Glutamatergic neuron (in vitro differentiated cells): ENCODE measurements around the gene CADM1. TPM values are rescaled to one million over a fixed set of nuclear protein-coding genes. Genes with fewer than 3 reads are reported as not detected.
A peak's percentile ranks its signal among the peaks of the same experiment; 100 is the strongest.

Experiments used
- DNase-seq: peaks from one replicate; pipeline ENCODE4 v3.0.0; 2022
- H3K27ac Mint-ChIP-seq: one replicate; pipeline ENCODE4 v1.8.0; 2020; ENCODE audit warnings: mild to moderate bottlenecking, mixed read lengths, inconsistent platforms; ENCODE audit not compliant: unreplicated experiment
- H3K27me3 Mint-ChIP-seq: one replicate; pipeline ENCODE4 v1.8.0; 2020; ENCODE audit warnings: mild to moderate bottlenecking, moderate library complexity, mixed read lengths, inconsistent platforms; ENCODE audit not compliant: unreplicated experiment
- H3K36me3 Mint-ChIP-seq: one replicate; pipeline ENCODE4 v1.8.0; 2020; ENCODE audit warnings: mild to moderate bottlenecking, mixed read lengths, inconsistent platforms; ENCODE audit not compliant: unreplicated experiment
- H3K4me1 Mint-ChIP-seq: one replicate; pipeline ENCODE4 v1.8.0; 2020; ENCODE audit warnings: mild to moderate bottlenecking, low read depth, mixed read lengths, inconsistent platforms; ENCODE audit not compliant: unreplicated experiment
- H3K4me3 Mint-ChIP-seq: one replicate; pipeline ENCODE4 v1.8.0; 2020; ENCODE audit warnings: mild to moderate bottlenecking, mixed read lengths, inconsistent platforms; ENCODE audit not compliant: unreplicated experiment
- H3K9me3 Mint-ChIP-seq: one replicate; pipeline ENCODE4 v1.8.0; 2020; ENCODE audit warnings: mild to moderate bottlenecking, moderate library complexity, mixed read lengths, inconsistent platforms; ENCODE audit not compliant: unreplicated experiment
- CTCF ChIP-seq: fragments of 200-600 bp; sonication (generic); IDR thresholded peaks from one replicate; pipeline ENCODE4 v1.5.0; 2021; ENCODE audit not compliant: partially characterized antibody, unreplicated experiment
- total RNA-seq: library from RNA; stranded (reverse); fragmentation: NEBNext Ultra II Directional; extraction: Animal tissue kit (Norgen Biotek cat#: 25700); gene quantifications from one replicate; pipeline ENCODE4 v1.2.1, GENCODE V29; 2021; ENCODE audit not compliant: unreplicated experiment

The CADM1 gene
- total RNA-seq, 1 donor from 2014 or later = 1,339 TPM

GRCh38 chr11:115344846-115345245 lies 159.4 kb downstream of the CADM1 start:
- no peak for DNase-seq
- peaks cover 59% of the 10 kb centered on the region for H3K4me1 Mint-ChIP-seq
- peaks cover 18% of the 10 kb centered on the region for H3K9me3 Mint-ChIP-seq
- H3K27ac Mint-ChIP-seq = peak overlapping the region; percentile 89
- H3K27me3 Mint-ChIP-seq = peaks cover 16% of the 10 kb centered on the region
- H3K36me3 Mint-ChIP-seq = no peaks in the 10 kb centered on the region
- no peak for TF ChIP-seq CTCF
- peak overlapping the region; percentile 64 for H3K4me3 Mint-ChIP-seq

GRCh38 chr11:115342142-115342541 lies 162.1 kb downstream of the CADM1 start:
- H3K4me1 Mint-ChIP-seq = peaks cover 56% of the 10 kb centered on the region
- peaks cover 28% of the 10 kb centered on the region for H3K9me3 Mint-ChIP-seq

GRCh38 chr11:115340874-115341273 lies 163.3 kb downstream of the CADM1 start:
- no peak overlapping the region for H3K27ac Mint-ChIP-seq
- H3K4me3 Mint-ChIP-seq = no peak overlapping the region
- TF ChIP-seq CTCF = no peak
- peaks cover 28% of the 10 kb centered on the region for H3K9me3 Mint-ChIP-seq
- DNase-seq = no peak
- peaks cover 14% of the 10 kb centered on the region for H3K27me3 Mint-ChIP-seq
- H3K4me1 Mint-ChIP-seq = peaks cover 54% of the 10 kb centered on the region
- H3K36me3 Mint-ChIP-seq = no peaks in the 10 kb centered on the region

More at GRCh38 chr11:115342142-115342541, 162.1 kb downstream of the CADM1 start:
- Mint-ChIP-seq H3K4me3 (no peak overlapping the region), H3K27ac (no peak overlapping the region), H3K36me3 (no peaks in the 10 kb centered on the region), H3K27me3 (peaks cover 17% of the 10 kb centered on the region)
- TF ChIP-seq CTCF = no peak
- DNase-seq = no peak

GRCh38 chr11:115338476-115338875 lies 165.7 kb downstream of the CADM1 start:
- DNase-seq = no peak
- Mint-ChIP-seq H3K36me3 (no peaks in the 10 kb centered on the region), H3K27me3 (peaks cover 5% of the 10 kb centered on the region), H3K4me1 (peaks cover 48% of the 10 kb centered on the region), H3K4me3 (no peak overlapping the region), H3K27ac (no peak overlapping the region), H3K9me3 (peaks cover 20% of the 10 kb centered on the region)
- TF ChIP-seq CTCF = no peak

- TF ChIP-seq CTCF = peak; percentile 72
- H3K36me3 Mint-ChIP-seq = no peaks in the 10 kb centered on the region
- peaks cover 17% of the 10 kb centered on the region for H3K9me3 Mint-ChIP-seq
- DNase-seq = no peak
- H3K27me3 Mint-ChIP-seq = peaks cover 5% of the 10 kb centered on the region
- no peak overlapping the region for H3K27ac Mint-ChIP-seq
- no peak overlapping the region for H3K4me3 Mint-ChIP-seq
- H3K4me1 Mint-ChIP-seq = peaks cover 37% of the 10 kb centered on the region
Observed at GRCh38 chr11:115334932-115335788, 169.1 kb downstream of the CADM1 start.
